IPS-15b (cell line): ENCODE results near the gene KIFC1.

Experiments used
- H3K27me3 ChIP-seq: one replicate; pipeline ENCODE4 v1.6.1; 2013; ENCODE audit warnings: low read length; ENCODE audit not compliant: control insufficient read depth, insufficient read depth
- H3K36me3 ChIP-seq: one replicate; pipeline ENCODE4 v1.6.1; 2013; ENCODE audit warnings: low read length; ENCODE audit not compliant: control insufficient read depth, insufficient read depth
- H3K4me1 ChIP-seq: one replicate; pipeline ENCODE4 v1.6.1; 2013; ENCODE audit warnings: mild to moderate bottlenecking, low read length; ENCODE audit not compliant: control insufficient read depth, insufficient read depth
- H3K4me3 ChIP-seq: one replicate; pipeline ENCODE4 v1.5.1; 2013; ENCODE audit warnings: low read depth, low read length
- H3K9ac ChIP-seq: one replicate; pipeline ENCODE4 v1.6.1; 2013; ENCODE audit warnings: low read depth, mild to moderate bottlenecking, low read length
- H3K9me3 ChIP-seq: one replicate; pipeline ENCODE4 v1.6.1; 2013; ENCODE audit warnings: mild to moderate bottlenecking, low read length; ENCODE audit not compliant: control insufficient read depth, insufficient read depth

Gene KIFC1

GRCh38 chr6:33416386-33417127 is 24.9 kb downstream of the KIFC1 start:
- H3K4me1 ChIP-seq: peaks cover 22% of the 10 kb centered on the region
- peak overlapping the region; percentile 98 for H3K4me3 ChIP-seq

GRCh38 chr6:33417128-33417902 is 25.7 kb downstream of the KIFC1 start:
- Histone ChIP-seq H3K9ac (peak overlapping the region; percentile 85), H3K27me3 (no peaks in the 10 kb centered on the region), H3K9me3 (no peaks in the 10 kb centered on the region), H3K4me1 (peaks cover 22% of the 10 kb centered on the region), H3K36me3 (peaks cover 30% of the 10 kb centered on the region), H3K4me3 (peak overlapping the region; percentile 98)

More at GRCh38 chr6:33416386-33417127, 24.9 kb downstream of the KIFC1 start:
- Histone ChIP-seq H3K9me3 (no peaks in the 10 kb centered on the region), H3K9ac (peak overlapping the region; percentile 85), H3K27me3 (no peaks in the 10 kb centered on the region), H3K36me3 (peaks cover 30% of the 10 kb centered on the region)

GRCh38 chr6:33417903-33418689 is 26.5 kb downstream of the KIFC1 start, which contains the start of gene CUTA:
CUTA (minus strand) TSS chr6:33418107; CDS start chr6:33418000, 107 bp downstream.
- Histone ChIP-seq H3K9me3 (no peaks in the 10 kb centered on the region), H3K4me3 (peak within 1 kb of the TSS; percentile 98), H3K36me3 (peaks cover 24% of the 10 kb centered on the region), H3K9ac (peak within 1 kb of the TSS; percentile 85), H3K4me1 (peaks cover 22% of the 10 kb centered on the region), H3K27me3 (no peaks in the 10 kb centered on the region)

- Histone ChIP-seq H3K27me3 (no peaks in the 10 kb centered on the region), H3K36me3 (peaks cover 23% of the 10 kb centered on the region), H3K4me1 (peaks cover 22% of the 10 kb centered on the region), H3K9ac (peak overlapping the region; percentile 47), H3K4me3 (peak overlapping the region; percentile 98), H3K9me3 (no peaks in the 10 kb centered on the region)
These were observed 27.2 kb downstream of the KIFC1 start for GRCh38 chr6:33418690-33419291.

- peaks cover 16% of the 10 kb centered on the region for H3K36me3 ChIP-seq
- H3K27me3 ChIP-seq: no peaks in the 10 kb centered on the region
- H3K9me3 ChIP-seq: no peaks in the 10 kb centered on the region
- H3K4me1 ChIP-seq: peaks cover 23% of the 10 kb centered on the region
- peak within 1 kb of the TSS; percentile 47 for H3K9ac ChIP-seq
- peak within 1 kb of the TSS; percentile 98 for H3K4me3 ChIP-seq
These were observed 28.2 kb downstream of the KIFC1 start, which contains the start of gene SYNGAP1 for GRCh38 chr6:33419580-33420490. SYNGAP1 (plus strand) TSS chr6:33420065; CDS start chr6:33420265, 200 bp downstream.

- peaks cover 21% of the 10 kb centered on the region for H3K4me1 ChIP-seq
- peaks cover 8% of the 10 kb centered on the region for H3K36me3 ChIP-seq
- H3K27me3 ChIP-seq: no peaks in the 10 kb centered on the region
- peak overlapping the region; percentile 82 for H3K4me3 ChIP-seq
- no peaks in the 10 kb centered on the region for H3K9me3 ChIP-seq
- H3K9ac ChIP-seq: no peak overlapping the region
These were observed 29.1 kb downstream of the KIFC1 start for GRCh38 chr6:33420491-33421343.

GRCh38 chr6:33421344-33421643 is 29.7 kb downstream of the KIFC1 start:
- Histone ChIP-seq H3K4me1 (peaks cover 21% of the 10 kb centered on the region), H3K4me3 (peak overlapping the region; percentile 82), H3K9ac (peak overlapping the region; percentile 37), H3K36me3 (peaks cover 7% of the 10 kb centered on the region), H3K9me3 (no peaks in the 10 kb centered on the region), H3K27me3 (no peaks in the 10 kb centered on the region)

GRCh38 chr6:33423777-33424176 is 32.2 kb downstream of the KIFC1 start:
- H3K9ac ChIP-seq: no peak overlapping the region
- no peaks in the 10 kb centered on the region for H3K27me3 ChIP-seq
- H3K4me3 ChIP-seq: no peak overlapping the region
- no peaks in the 10 kb centered on the region for H3K9me3 ChIP-seq
- peaks cover 20% of the 10 kb centered on the region for H3K4me1 ChIP-seq
- peaks cover 7% of the 10 kb centered on the region for H3K36me3 ChIP-seq

GRCh38 chr6:33424855-33425667 is 33.4 kb downstream of the KIFC1 start:
- Histone ChIP-seq H3K4me1 (peaks cover 17% of the 10 kb centered on the region), H3K4me3 (peak overlapping the region; percentile 80), H3K27me3 (no peaks in the 10 kb centered on the region), H3K9ac (peak overlapping the region; percentile 84), H3K36me3 (peaks cover 7% of the 10 kb centered on the region), H3K9me3 (no peaks in the 10 kb centered on the region)
